Limb (tissue), 2 donors: Measurements from ENCODE around the gene TCEAL8.
A peak's percentile ranks its signal among the peaks of the same experiment; 100 is the strongest.

ENCODE experiments used
- DNase-seq, 2 donors: peaks; one replicate each; pipeline ENCODE4 v3.0.0-alpha.2; 2016; ENCODE audit errors: extremely low spot score in 2 of 2

Gene TCEAL8

DNA sequence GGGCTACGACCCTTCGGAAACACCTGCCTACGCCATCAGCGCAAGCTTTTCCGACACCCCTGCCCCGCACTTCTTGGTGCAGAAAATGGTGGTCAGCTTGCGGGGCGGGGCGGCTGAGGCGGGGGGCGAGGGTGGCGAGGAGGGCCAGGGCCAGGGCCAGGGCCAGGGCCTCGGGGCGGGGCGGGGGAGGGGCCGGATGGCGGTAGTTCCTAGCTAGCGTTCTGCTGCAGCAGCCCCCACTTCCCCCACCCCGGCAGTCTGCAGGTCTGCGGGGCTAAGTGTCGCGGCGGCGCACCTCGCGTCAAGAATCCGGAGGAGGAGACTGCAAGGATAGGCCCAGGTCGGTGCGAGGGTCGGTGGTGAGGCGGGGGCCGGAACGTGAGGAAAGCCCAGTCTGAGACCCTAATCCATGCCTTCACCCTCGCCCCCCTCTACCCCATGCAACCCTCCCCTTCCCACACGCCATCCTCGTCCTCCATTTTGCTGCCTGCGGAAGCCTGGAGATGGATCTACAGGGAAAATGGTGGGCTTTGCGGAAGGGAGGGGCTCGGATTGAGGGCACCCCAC lies 39.4 kb downstream of the TCEAL8 start:
- peak; percentile 7 to 68 for DNase-seq

- DNase-seq = peak; percentile 68 to 88
These were observed 40.0 kb downstream of the TCEAL8 start, which contains the start of gene BEX4 for GRCh38 chrX:103214870-103215424. Gene BEX4 (plus strand): TSS chrX:103215108. CDS start chrX:103216154, 1,046 bp downstream.

GRCh38 chrX:103212749-103213457 lies 42.1 kb downstream of the TCEAL8 start:
- no peak for DNase-seq

DNA sequence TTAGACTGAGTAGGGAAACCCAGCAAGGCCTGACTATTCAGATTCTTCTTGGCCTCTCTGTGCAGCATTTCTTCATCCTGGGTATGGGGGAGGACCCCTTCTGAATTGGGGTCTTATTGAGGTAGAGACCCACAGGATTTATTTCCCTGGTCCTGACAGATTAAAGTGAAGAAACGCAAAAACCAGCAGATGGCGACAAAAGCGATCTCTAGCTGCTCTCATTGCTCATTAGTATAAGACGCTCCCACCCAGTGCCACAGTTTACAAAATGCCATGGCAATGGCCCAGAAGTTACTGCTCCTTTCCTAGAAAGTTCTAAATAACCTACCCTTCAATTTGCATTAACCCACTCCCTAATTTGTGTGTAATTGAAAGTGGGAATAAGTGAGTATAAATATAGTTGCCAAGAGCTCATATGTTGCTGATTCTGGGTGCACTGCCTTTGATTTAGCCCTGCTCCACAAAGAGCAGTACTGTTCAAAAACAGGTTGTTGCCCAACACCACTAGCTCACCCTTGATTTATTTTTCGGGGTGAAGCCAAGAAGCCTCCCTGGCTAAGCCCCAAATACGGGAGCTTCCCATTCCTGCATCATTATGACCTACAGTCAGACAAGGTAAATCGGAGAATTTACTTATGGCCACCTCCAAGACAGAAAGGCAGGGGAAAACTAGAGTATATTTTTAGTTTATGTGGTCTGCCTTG lies 43.8 kb downstream of the TCEAL8 start:
- DNase-seq = peak; percentile 7 to 49

- DNase-seq = no peak
These were observed 44.9 kb downstream of the TCEAL8 start for GRCh38 chrX:103210056-103210455.
